HPDE6-E6E7 (cell line): ENCODE data around the gene NHLH1.
"Not testable (repeated sequence)": the region's sequence is repeated elsewhere in the genome, so short reads cannot be mapped to it uniquely, and the experiment has no call there.

Experiments used
- DNase-seq: peaks from one replicate; pipeline ENCODE4 v3.0.0; 2011; ENCODE audit warnings: missing footprints; ENCODE audit errors: extremely low spot score

NHLH1 gene

DNA sequence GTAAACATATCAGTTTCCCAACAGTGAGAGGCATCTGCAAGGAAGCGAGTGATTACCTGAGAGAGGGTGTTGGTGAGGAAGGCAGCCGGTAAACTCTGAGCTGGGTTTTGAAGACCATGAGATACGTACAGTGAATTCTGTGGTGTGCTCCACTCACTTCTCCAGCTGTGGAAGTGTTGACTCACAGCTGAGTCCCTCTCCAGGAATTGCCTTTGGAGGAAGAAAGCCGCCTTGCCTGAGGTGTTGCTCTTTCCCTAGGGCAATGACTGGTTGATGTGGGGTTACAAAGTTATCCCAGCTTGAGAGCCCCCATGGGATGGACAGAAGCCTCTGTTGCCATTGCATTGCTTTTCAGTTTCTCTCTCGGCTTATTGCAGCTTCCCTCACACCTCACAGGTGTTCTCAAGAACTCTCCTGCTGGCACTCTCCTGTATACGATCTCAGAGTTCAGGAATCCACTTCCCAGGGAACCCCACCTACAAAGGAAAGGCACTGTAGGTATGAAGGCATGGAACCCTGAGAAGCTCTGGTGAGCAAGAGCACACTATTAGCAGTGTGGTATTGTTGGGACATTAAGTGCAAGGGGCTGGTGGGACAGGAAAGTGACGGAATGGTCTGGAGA, 10.8 kb downstream of the NHLH1 start:
- DNase-seq: no peak

- DNase-seq: not testable (repeated sequence)
Measured at GRCh38 chr1:160384812-160385211, 17.9 kb downstream of the NHLH1 start.

GRCh38 chr1:160388406-160388805, 21.5 kb downstream of the NHLH1 start:
- not testable (repeated sequence) for DNase-seq

DNA sequence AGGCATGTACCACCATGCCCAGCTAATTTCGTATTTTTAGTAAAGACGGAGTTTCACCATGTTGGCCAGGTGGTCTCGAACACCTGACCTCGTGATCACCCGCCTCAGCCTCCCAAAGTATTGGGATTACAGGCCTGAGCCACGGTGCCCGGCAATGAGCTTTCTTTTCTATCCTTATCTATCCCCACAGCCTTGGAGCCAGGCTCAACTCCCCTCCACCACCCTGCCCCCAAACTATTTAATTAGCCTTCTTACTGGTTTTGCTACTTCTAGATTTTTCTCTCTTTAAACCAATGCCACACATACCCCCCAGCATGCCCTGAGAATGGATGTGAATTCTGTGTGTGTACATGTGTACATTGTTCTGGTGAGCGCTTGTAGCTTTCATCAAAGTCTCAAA, 27.8 kb downstream of the NHLH1 start:
- no peak for DNase-seq

GRCh38 chr1:160397651-160398050, 30.8 kb downstream of the NHLH1 start:
- no peak for DNase-seq

- no peak for DNase-seq
Measured at GRCh38 chr1:160398823-160399222, 32.0 kb downstream of the NHLH1 start.

- no peak for DNase-seq
Measured at GRCh38 chr1:160399544-160400222, 32.8 kb downstream of the NHLH1 start.

DNA sequence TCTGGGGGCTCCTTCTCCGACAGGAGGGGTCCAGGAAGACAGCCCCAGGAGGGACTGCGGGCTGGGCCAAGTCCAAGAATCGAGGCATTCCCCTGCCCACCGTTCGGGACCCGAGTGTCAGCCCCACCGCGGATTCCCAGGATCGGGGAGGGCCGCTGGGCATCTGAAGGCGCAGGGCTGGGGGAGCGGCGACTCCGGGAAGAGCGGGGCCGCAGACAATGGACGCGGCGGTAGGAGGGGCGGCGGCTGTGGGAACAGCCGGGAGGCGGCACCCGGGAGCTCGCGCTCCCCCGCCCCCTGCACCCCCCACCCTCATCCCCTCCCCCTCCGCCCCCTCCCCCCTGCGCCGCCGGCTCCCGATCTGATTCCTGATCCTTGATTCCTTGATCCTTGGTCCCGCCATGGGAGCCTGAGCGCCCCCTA, 33.4 kb downstream of the NHLH1 start, which contains the start of gene VANGL2:
VANGL2 (plus strand) TSS at position 342 of the 423 bp plus-strand sequence. CDS start 15,274 bp downstream, outside the sequence.
- peak; percentile 41 for DNase-seq

DNA sequence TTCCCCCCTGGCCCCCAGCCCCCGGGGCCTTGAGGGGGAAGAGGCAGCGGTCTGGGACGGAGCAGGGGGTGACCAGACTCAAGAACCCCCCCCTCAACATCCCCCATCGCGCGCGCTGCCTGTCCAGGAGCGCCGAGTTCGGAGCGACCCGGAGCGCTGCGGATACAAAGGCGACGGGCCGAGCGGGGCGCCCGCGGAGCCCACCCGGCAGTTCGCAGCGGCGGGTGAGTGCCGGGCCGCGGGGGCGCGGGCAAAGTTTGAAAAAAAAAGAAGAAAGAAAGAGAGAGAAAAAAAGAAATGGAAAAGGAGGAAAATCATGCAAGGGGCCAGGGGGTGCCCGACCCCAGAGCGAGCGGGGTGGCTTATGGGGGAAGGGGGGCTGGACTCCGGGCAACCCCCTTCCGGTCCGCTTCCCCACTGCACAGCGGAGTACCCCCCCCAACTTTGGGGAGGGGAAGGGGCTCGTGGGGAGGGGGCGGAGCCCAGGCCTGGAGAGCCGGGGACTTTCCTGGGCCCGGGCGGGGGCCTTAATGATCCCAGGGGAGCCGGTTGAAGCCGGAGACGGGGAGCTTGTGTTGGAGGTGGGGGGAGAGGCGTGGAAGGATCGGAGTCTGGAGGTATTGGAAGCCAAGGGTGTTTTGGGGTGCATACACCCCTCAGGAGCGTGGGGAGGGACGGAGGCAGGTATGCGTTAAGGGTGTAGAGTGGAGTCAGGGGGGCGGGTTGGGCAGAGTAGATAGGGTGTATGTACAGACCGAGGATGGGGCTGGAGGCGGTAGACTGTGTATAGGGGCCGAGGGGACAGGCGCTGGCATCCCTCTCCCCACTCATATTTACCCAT, 34.0 kb downstream of the NHLH1 start:
- DNase-seq: no peak

DNA sequence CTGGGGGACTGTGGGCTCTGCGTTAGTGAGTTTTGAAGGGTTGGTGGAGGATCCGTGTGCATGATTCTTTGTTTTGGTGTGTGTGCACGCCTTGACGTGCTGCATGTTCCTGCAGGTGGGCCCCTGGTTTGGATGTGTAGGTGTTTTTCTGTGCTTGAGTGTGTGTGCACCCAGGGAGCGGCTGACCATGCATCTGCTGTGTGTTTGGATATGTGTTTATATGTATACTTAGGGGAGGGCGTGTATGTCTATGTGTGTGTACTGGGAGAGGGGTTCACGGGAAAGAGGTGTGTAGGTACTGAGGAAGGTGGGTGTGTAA, 34.6 kb downstream of the NHLH1 start:
- no peak for DNase-seq

- no peak for DNase-seq
Measured at GRCh38 chr1:160402001-160402795, 35.3 kb downstream of the NHLH1 start.

DNA sequence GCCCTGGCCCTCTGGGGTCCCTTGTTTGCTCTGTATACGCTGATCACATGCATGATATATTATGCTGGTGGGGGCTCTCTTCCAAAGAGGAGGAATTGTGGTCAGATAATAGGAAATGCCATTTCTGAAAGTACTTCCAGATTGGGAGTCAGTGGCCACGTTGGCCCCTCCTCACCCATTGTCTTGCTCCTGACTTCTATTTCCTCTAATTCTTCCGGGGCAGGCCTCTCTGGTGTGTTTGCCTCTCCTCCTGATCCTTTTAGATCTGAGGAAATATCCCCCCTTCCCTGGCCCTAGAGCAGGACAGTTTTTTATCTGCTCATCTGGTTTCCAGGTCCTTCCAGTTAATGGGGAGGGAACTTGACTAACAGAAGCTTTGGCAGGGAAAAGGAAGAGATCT, 36.4 kb downstream of the NHLH1 start:
- DNase-seq: no peak

- no peak for DNase-seq
Measured at GRCh38 chr1:160404094-160404493, 37.2 kb downstream of the NHLH1 start.

DNA sequence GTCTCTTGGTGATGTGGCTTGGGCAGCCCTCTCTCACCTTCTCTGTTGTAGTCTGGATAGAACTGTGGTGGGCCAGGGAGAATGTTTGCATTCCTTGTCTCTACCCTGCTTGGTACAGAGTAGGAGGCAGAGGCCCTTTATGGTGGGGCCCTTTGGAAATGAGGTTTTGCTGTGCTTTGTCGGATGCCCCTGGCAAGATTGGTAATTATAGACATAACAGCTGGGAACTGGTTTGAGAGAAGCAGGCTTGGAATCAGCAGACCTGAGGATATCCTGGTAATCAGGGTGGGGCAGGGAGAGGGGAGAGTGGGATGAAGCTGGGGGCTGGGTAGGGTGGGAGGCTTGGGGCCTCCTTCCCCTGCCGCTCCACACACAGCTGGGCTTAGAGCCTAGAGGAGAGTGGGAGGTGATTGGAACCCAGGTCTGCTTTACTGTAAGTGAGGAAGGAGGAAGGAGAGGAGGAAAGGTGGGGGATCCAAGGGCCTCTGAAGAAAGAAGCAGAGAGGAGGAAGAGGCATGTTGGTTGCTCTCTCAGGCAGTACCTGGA, 38.5 kb downstream of the NHLH1 start:
- no peak for DNase-seq

GRCh38 chr1:160406131-160406968, 39.5 kb downstream of the NHLH1 start:
- no peak for DNase-seq

GRCh38 chr1:160407839-160408801, 41.2 kb downstream of the NHLH1 start:
- peak; percentile 91 for DNase-seq

DNA sequence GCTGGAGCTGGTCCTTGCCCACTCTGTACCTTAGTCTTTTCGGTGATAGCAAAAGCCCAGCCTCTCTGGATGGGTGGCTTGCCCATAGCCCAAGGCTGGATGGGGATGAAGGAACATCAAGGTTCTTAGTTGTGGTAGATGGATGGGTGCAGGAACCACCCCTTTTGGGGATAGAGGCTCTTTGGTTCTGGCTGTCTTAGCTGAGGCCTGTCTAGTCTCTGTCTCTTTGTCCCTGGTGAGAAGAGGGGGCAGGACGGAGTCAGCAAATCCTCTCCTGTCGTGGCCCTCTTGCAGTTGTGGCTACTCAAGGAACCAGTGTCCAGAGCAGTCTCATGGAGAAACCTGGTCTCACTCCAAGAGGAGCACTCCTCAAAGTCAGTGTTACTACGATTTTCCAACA, 42.0 kb downstream of the NHLH1 start:
- no peak for DNase-seq

- DNase-seq: no peak
Measured at GRCh38 chr1:160409486-160409885, 42.6 kb downstream of the NHLH1 start.

GRCh38 chr1:160410406-160411005, 43.6 kb downstream of the NHLH1 start:
- no peak for DNase-seq
